Spinal cord (tissue), 10 donors: ENCODE data around the gene MYH11. TPM values are rescaled to one million over a fixed set of nuclear protein-coding genes. Genes with fewer than 3 reads are reported as not detected.

Experiments used
- DNase-seq, 6 donors: peaks; one replicate each; pipeline versions ENCODE4 v3.0.0 to v3.0.0-alpha.2; 2013 to 2015; ENCODE audit warnings: low spot score in 6 of 6, low read depth in 4 of 6
- H3K27ac ChIP-seq: one replicate; pipeline ENCODE4 v1.5.1; 2013; ENCODE audit warnings: low read depth, low read length, control low read depth
- H3K27me3 ChIP-seq: one replicate; pipeline ENCODE4 v1.6.1; 2013; ENCODE audit warnings: low read length; ENCODE audit not compliant: control insufficient read depth, insufficient read depth
- H3K36me3 ChIP-seq: one replicate; pipeline ENCODE4 v1.6.1; 2013; ENCODE audit warnings: low read length; ENCODE audit not compliant: control insufficient read depth, insufficient read depth
- H3K4me1 ChIP-seq: one replicate; pipeline ENCODE4 v1.6.1; 2013; ENCODE audit warnings: low read length; ENCODE audit not compliant: control insufficient read depth, insufficient read depth
- H3K4me3 ChIP-seq: one replicate; pipeline ENCODE4 v1.5.1; 2013; ENCODE audit warnings: low read depth, low read length, control low read depth
- H3K9me3 ChIP-seq: one replicate; pipeline ENCODE4 v1.6.1; 2013; ENCODE audit warnings: low read length; ENCODE audit not compliant: control insufficient read depth, insufficient read depth
- WGBS: methylation state at CpG from one replicate; pipeline ENCODE4 v1.1.5; 2013; ENCODE audit warnings: missing lambda C conversion rate; ENCODE audit not compliant: insufficient coverage; 5-methylcytosine and 5-hydroxymethylcytosine counted together
- polyA plus RNA-seq, 2 donors: library from polyadenylated mRNA; unstranded; fragments of 120-200 nt; gene quantifications; one replicate each; pipeline ENCODE4 v1.2.1, GENCODE V29; 2013; ENCODE audit not compliant: insufficient read length in 2 of 2
- total RNA-seq, 2 donors: library from RNA; depleted of rRNA in 1 of 2; stranded (reverse); fragments of 120-200 nt in 1 of 2; fragments of >200 nt in 1 of 2; gene quantifications; one replicate each; pipeline versions ENCODE4 v1.2.3 to v1.2.4, GENCODE V29; 2013 to 2014
- donor health status: healthy.

The MYH11 gene
- total and polyA plus RNA-seq, 4 donors = 0.93 to 10.6 (median 3.5) TPM

DNA sequence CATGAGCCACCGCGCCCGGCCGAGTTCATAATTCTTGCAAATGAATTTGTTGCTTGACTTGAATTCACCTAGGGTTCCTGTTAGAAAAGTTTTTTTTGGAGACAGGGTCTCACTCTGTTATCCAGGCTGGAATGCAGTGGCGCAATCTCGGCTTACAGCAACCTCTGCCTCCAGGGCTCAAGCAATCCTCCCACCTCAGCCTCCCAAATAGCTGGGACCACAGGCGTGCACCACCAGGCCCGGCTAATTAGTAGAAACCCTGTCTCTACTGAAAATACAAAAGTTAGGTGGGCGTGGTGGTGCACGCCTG is 99.8 kb downstream of the MYH11 start:
- no peaks in the 10 kb centered on the region for H3K9me3 ChIP-seq
- H3K36me3 ChIP-seq = no peaks in the 10 kb centered on the region
- no peaks in the 10 kb centered on the region for H3K4me1 ChIP-seq
- no peak for DNase-seq
- 86% methylated on average over 8 of the region's 10 CpGs for WGBS
- H3K27me3 ChIP-seq = no peaks in the 10 kb centered on the region
- no peak overlapping the region for H3K4me3 ChIP-seq
- H3K27ac ChIP-seq = no peak overlapping the region

- Histone ChIP-seq H3K4me1 (no peaks in the 10 kb centered on the region), H3K4me3 (no peak overlapping the region), H3K36me3 (no peaks in the 10 kb centered on the region), H3K27me3 (no peaks in the 10 kb centered on the region), H3K27ac (no peak overlapping the region), H3K9me3 (no peaks in the 10 kb centered on the region)
- no peak for DNase-seq
- WGBS = 87% methylated on average over 6 of the region's 8 CpGs
Measured at GRCh38 chr16:15754821-15755534, 101.8 kb downstream of the MYH11 start.

- Histone ChIP-seq H3K4me1 (no peaks in the 10 kb centered on the region), H3K36me3 (no peaks in the 10 kb centered on the region), H3K27ac (no peak overlapping the region), H3K27me3 (no peaks in the 10 kb centered on the region), H3K4me3 (no peak overlapping the region), H3K9me3 (no peaks in the 10 kb centered on the region)
- WGBS = 85% methylated on average over 9 of the region's 12 CpGs
- DNase-seq = no peak
Measured at GRCh38 chr16:15752717-15753488, 103.9 kb downstream of the MYH11 start.

- Histone ChIP-seq H3K27ac (no peak overlapping the region), H3K27me3 (no peaks in the 10 kb centered on the region), H3K4me3 (no peak overlapping the region), H3K9me3 (no peaks in the 10 kb centered on the region), H3K4me1 (no peaks in the 10 kb centered on the region), H3K36me3 (no peaks in the 10 kb centered on the region)
- WGBS = 93% methylated on average over 3 of the region's 7 CpGs
- no peak for DNase-seq
Measured at GRCh38 chr16:15751940-15752339, 104.9 kb downstream of the MYH11 start.

GRCh38 chr16:15749985-15750384 is 106.8 kb downstream of the MYH11 start:
- H3K27ac ChIP-seq = no peak overlapping the region
- no peaks in the 10 kb centered on the region for H3K4me1 ChIP-seq
- no peaks in the 10 kb centered on the region for H3K9me3 ChIP-seq
- no peaks in the 10 kb centered on the region for H3K27me3 ChIP-seq
- DNase-seq = no peak
- no peak overlapping the region for H3K4me3 ChIP-seq
- 89% methylated on average over 18 of the region's 18 CpGs for WGBS
- no peaks in the 10 kb centered on the region for H3K36me3 ChIP-seq

- no peak for DNase-seq
- no peaks in the 10 kb centered on the region for H3K4me1 ChIP-seq
- H3K27ac ChIP-seq = no peak overlapping the region
- no peaks in the 10 kb centered on the region for H3K9me3 ChIP-seq
- no peaks in the 10 kb centered on the region for H3K27me3 ChIP-seq
- H3K36me3 ChIP-seq = no peaks in the 10 kb centered on the region
- H3K4me3 ChIP-seq = no peak overlapping the region
- 75% methylated on average over 1 of the region's 2 CpGs for WGBS
Measured at GRCh38 chr16:15749371-15749770, 107.5 kb downstream of the MYH11 start.

DNA sequence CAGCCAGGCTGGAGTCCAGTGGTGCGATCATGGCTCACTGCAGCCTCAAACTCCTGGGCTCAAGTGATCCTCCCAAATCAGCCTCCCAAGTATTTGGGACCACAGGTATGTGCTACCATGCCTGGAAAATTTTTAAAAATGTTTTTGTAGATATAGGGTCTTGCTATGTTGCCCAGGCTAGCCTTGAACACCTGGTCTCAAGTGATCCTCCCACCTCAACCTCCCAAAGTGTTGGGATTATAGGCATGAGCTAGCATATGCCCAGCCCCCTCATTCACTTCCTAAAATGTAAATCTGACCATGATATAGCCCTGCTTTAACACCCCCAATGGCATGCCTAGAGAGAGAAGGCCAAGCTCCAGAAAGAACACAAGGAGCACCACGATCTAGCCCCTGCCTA is 108.2 kb downstream of the MYH11 start:
- H3K4me1 ChIP-seq = no peaks in the 10 kb centered on the region
- H3K27me3 ChIP-seq = no peaks in the 10 kb centered on the region
- no peaks in the 10 kb centered on the region for H3K36me3 ChIP-seq
- WGBS = 100% methylated on average over 1 of the region's 2 CpGs
- no peak overlapping the region for H3K27ac ChIP-seq
- no peak for DNase-seq
- H3K9me3 ChIP-seq = no peaks in the 10 kb centered on the region
- H3K4me3 ChIP-seq = no peak overlapping the region

DNA sequence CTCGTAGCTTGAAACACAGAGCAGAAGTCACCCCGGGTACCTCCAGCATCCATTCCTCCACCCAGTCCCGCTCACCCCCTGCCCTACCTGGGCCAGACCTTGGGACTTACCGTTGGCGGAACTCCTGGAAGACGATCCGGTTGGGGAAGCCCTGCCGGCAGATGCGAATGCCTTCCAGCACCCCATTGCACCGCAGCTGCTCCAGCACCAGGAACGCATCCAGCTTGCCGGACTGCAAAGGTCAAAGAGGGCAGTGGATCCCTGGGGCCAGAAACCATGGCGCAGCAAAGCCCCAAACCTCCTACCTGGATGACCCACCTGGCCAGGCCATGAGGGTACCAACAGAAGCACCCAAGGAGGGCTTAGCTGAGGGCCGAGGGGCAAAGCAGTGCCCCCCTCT is 108.9 kb downstream of the MYH11 start:
- Histone ChIP-seq H3K36me3 (no peaks in the 10 kb centered on the region), H3K4me3 (no peak overlapping the region), H3K9me3 (no peaks in the 10 kb centered on the region), H3K27ac (no peak overlapping the region), H3K27me3 (no peaks in the 10 kb centered on the region), H3K4me1 (no peaks in the 10 kb centered on the region)
- no peak for DNase-seq
- 98% methylated on average over 14 of the region's 14 CpGs for WGBS

- H3K36me3 ChIP-seq = no peaks in the 10 kb centered on the region
- H3K4me3 ChIP-seq = no peak overlapping the region
- WGBS = 100% methylated on average over 6 of the region's 6 CpGs
- H3K27ac ChIP-seq = no peak overlapping the region
- no peaks in the 10 kb centered on the region for H3K4me1 ChIP-seq
- H3K9me3 ChIP-seq = no peaks in the 10 kb centered on the region
- H3K27me3 ChIP-seq = no peaks in the 10 kb centered on the region
- no peak for DNase-seq
Measured at GRCh38 chr16:15746332-15746731, 110.5 kb downstream of the MYH11 start.

DNA sequence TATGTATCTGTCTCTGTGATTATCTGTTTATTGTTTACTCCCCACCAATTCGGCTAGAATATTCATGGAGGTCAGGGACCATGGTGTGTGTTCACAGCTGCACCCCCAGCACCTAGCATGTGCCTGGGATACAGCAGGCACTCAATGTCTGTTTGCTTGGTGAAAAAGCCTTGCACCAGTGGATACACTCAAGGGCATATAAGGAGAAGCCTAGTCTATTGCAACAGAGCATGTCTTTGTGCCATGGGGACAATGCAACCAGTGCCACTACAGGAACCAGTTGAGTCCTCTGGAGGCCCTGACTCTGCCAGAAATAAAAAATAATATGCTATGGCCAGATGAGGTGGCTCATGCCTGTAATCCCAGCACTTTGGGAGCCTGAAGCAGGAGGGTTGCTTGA is 113.2 kb downstream of the MYH11 start:
- Histone ChIP-seq H3K27ac (no peak overlapping the region), H3K36me3 (no peaks in the 10 kb centered on the region), H3K9me3 (no peaks in the 10 kb centered on the region), H3K4me3 (no peak overlapping the region), H3K4me1 (no peaks in the 10 kb centered on the region), H3K27me3 (no peaks in the 10 kb centered on the region)
- DNase-seq = no peak
- 67% methylated on average over 1 of the region's 1 CpG for WGBS
